IMR-90 (cell line): ENCODE measurements around the gene KAZN. TPM values are rescaled to one million over a fixed set of nuclear protein-coding genes. Genes with fewer than 3 reads are reported as not detected.

Experiments used
- ATAC-seq: fragments of 200-7000 bp; cut with Tn5 transposase; 2 replicates; pipeline ENCODE4 v1.9.1; 2020; ENCODE audit warnings: low read depth, mild to moderate bottlenecking, moderate library complexity
- BruUV-seq: library from RNA; stranded (reverse); fragments of 400-500 nt; replicated peaks from 2 replicates; lab custom pipeline; 2021; lab: Mats Ljungman, UMichigan
- CTCF ChIA-PET: fragments of 300-600 bp; formaldehyde crosslinking; extraction: SDS; loops from one replicate; lab custom pipeline; 2021; ENCODE audit warnings: antibody characterized with exemption; lab: Yijun Ruan, JAX
- POLR2A ChIA-PET: fragments of 300-600 bp; sonication (Branson Sonifier 250); formaldehyde crosslinking; loops from one replicate; lab custom pipeline; 2022; ENCODE audit warnings: antibody characterized with exemption; ENCODE audit not compliant: unreplicated experiment; lab: Charles Lee
- DNase-seq: peaks from one replicate; pipeline ENCODE4 v3.0.0; 2013
- H2AFZ ChIP-seq: replicated peaks from 2 replicates; pipeline ENCODE3; 2013; ENCODE audit warnings: low read length, mild to moderate bottlenecking; ENCODE audit not compliant: poor library complexity
- H2AK5ac ChIP-seq: 2 replicates; pipeline ENCODE4 v1.6.1; 2013; ENCODE audit warnings: low read depth, low read length, inconsistent platforms
- H2AK9ac ChIP-seq: replicated peaks from 2 replicates; pipeline ENCODE3; 2013; ENCODE audit warnings: mild to moderate bottlenecking, low read depth, low read length, moderate library complexity; ENCODE audit not compliant: poor library complexity
- H2BK120ac ChIP-seq: 2 replicates; pipeline ENCODE4 v1.6.1; 2013; ENCODE audit warnings: low read depth, low read length, inconsistent platforms
- H2BK15ac ChIP-seq: 3 replicates; pipeline ENCODE4 v1.6.1; 2013; ENCODE audit warnings: low read depth, low read length, inconsistent platforms
- H2BK20ac ChIP-seq: 2 replicates; pipeline ENCODE4 v1.6.1; 2013; ENCODE audit warnings: low read depth, mild to moderate bottlenecking, inconsistent platforms, low read length, moderate library complexity
- H2BK5ac ChIP-seq: 2 replicates; pipeline ENCODE4 v1.6.1; 2013; ENCODE audit warnings: mild to moderate bottlenecking, low read depth, low read length, inconsistent platforms; ENCODE audit not compliant: poor library complexity, severe bottlenecking
- H3K14ac ChIP-seq: replicated peaks from 2 replicates; pipeline ENCODE4 v1.6.1; 2013; ENCODE audit warnings: low read depth, low read length, inconsistent platforms
- H3K18ac ChIP-seq: 2 replicates; pipeline ENCODE4 v1.6.1; 2013; ENCODE audit warnings: low read depth, low read length, control low read depth
- H3K23ac ChIP-seq: 2 replicates; pipeline ENCODE4 v1.6.1; 2013; ENCODE audit warnings: low read depth, low read length, inconsistent platforms
- H3K27ac ChIP-seq: 2 replicates; pipeline ENCODE4 v1.5.1; 2013; ENCODE audit warnings: mild to moderate bottlenecking, control low read depth, low read length; ENCODE audit not compliant: insufficient read depth
- H3K27me3 ChIP-seq: 2 replicates; pipeline ENCODE4 v1.6.1; 2013; ENCODE audit warnings: low read length; ENCODE audit not compliant: control insufficient read depth, insufficient read depth
- H3K36me3 ChIP-seq: 2 replicates; pipeline ENCODE4 v1.6.1; 2013; ENCODE audit warnings: low read length, mixed read lengths; ENCODE audit not compliant: control insufficient read depth, insufficient read depth
- H3K4ac ChIP-seq: 2 replicates; pipeline ENCODE4 v1.6.1; 2013; ENCODE audit warnings: low read depth, low read length, inconsistent platforms
- H3K4me1 ChIP-seq: 2 replicates; pipeline ENCODE4 v1.6.1; 2013; ENCODE audit warnings: low read length, mixed read lengths; ENCODE audit not compliant: control insufficient read depth, insufficient read depth
- H3K4me2 ChIP-seq: 2 replicates; pipeline ENCODE4 v1.6.1; 2013; ENCODE audit warnings: low read depth, mild to moderate bottlenecking, control low read depth, low read length, moderate library complexity
- H3K4me3 ChIP-seq: 2 replicates; pipeline ENCODE4 v1.5.1; 2013; ENCODE audit warnings: low read depth, mild to moderate bottlenecking, control low read depth, low read length, moderate library complexity; ENCODE audit not compliant: insufficient read depth
- H3K56ac ChIP-seq: 2 replicates; pipeline ENCODE4 v1.6.1; 2013; ENCODE audit warnings: low read length, inconsistent platforms; ENCODE audit not compliant: insufficient read depth; ENCODE audit errors: extremely low read depth
- H3K79me1 ChIP-seq, 2 experiments: 2 replicates each; pipeline ENCODE4 v1.6.1; 2013; ENCODE audit warnings: low read length in 2 of 2, inconsistent platforms in 1 of 2, low read depth in 1 of 2
- H3K9ac ChIP-seq: 2 replicates; pipeline ENCODE4 v1.6.1; 2013; ENCODE audit warnings: low read depth, low read length, control low read depth
- H3K9me1 ChIP-seq: 2 replicates; pipeline ENCODE4 v1.6.1; 2013; ENCODE audit warnings: low read length, inconsistent platforms; ENCODE audit not compliant: insufficient read depth
- H3K9me3 ChIP-seq: 2 replicates; pipeline ENCODE4 v1.6.1; 2013; ENCODE audit warnings: low read length; ENCODE audit not compliant: control insufficient read depth, insufficient read depth
- H4K20me1 ChIP-seq: 2 replicates; pipeline ENCODE4 v1.6.1; 2013; ENCODE audit warnings: low read length, inconsistent platforms; ENCODE audit not compliant: insufficient read depth
- H4K5ac ChIP-seq: 2 replicates; pipeline ENCODE4 v1.6.1; 2013; ENCODE audit warnings: mild to moderate bottlenecking, low read depth, low read length, control low read depth
- H4K8ac ChIP-seq, 2 experiments: 2 replicates each; pipeline ENCODE4 v1.6.1; 2013; ENCODE audit warnings: low read depth in 2 of 2, low read length in 2 of 2, control low read depth in 1 of 2, inconsistent platforms in 1 of 2
- H4K91ac ChIP-seq: 2 replicates; pipeline ENCODE4 v1.6.1; 2013; ENCODE audit warnings: low read depth, low read length, inconsistent platforms; ENCODE audit not compliant: insufficient read depth
- BHLHE40 ChIP-seq: fragments of 150-350 bp; IDR thresholded peaks from 2 replicates; pipeline ENCODE4 v1.6.1; 2016; ENCODE audit warnings: mild to moderate bottlenecking, low read depth, low read length
- CEBPB ChIP-seq: IDR thresholded peaks from 2 replicates; pipeline ENCODE4 v1.6.1; 2012; ENCODE audit warnings: low read depth, low read length, improper control_type of control experiment
- CHD1 ChIP-seq: IDR thresholded peaks from 2 replicates; pipeline ENCODE4 v1.6.1; 2012; ENCODE audit warnings: low read depth, low read length, improper control_type of control experiment
- FOS ChIP-seq: fragments of 150-350 bp; IDR thresholded peaks from 2 replicates; pipeline ENCODE4 v1.6.1; 2016; ENCODE audit warnings: low read depth, low read length
- MAFK ChIP-seq: IDR thresholded peaks from 2 replicates; pipeline ENCODE4 v1.6.1; 2012; ENCODE audit warnings: low read depth, low read length, improper control_type of control experiment
- MAZ ChIP-seq: IDR thresholded peaks from 2 replicates; pipeline ENCODE4 v1.6.1; 2012; ENCODE audit warnings: low read depth, mild to moderate bottlenecking, low read length, improper control_type of control experiment, moderate library complexity, borderline replicate concordance
- MXI1 ChIP-seq: IDR thresholded peaks from 2 replicates; pipeline ENCODE4 v1.6.1; 2012; ENCODE audit warnings: low read depth, mild to moderate bottlenecking, low read length, moderate library complexity, borderline replicate concordance
- NFE2L2 ChIP-seq: fragments of 150-350 bp; IDR thresholded peaks from 2 replicates; pipeline ENCODE4 v1.6.1; 2016; ENCODE audit warnings: low read depth, mild to moderate bottlenecking, low read length
- POLR2A ChIP-seq: IDR thresholded peaks from 2 replicates; pipeline ENCODE4 v1.6.1; 2012; ENCODE audit warnings: mild to moderate bottlenecking, low read depth, low read length
- RAD21 ChIP-seq: IDR thresholded peaks from 2 replicates; pipeline ENCODE4 v1.6.1; 2012; ENCODE audit warnings: low read length, improper control_type of control experiment
- RCOR1 ChIP-seq: IDR thresholded peaks from 2 replicates; pipeline ENCODE4 v1.6.1; 2012; ENCODE audit warnings: mild to moderate bottlenecking, low read length, improper control_type of control experiment; ENCODE audit not compliant: insufficient replicate concordance
- RFX5 ChIP-seq: IDR thresholded peaks from 2 replicates; pipeline ENCODE4 v1.8.0; 2012; ENCODE audit warnings: low read depth, mild to moderate bottlenecking, low read length, moderate library complexity
- SMC3 ChIP-seq: fragments of 150-350 bp; IDR thresholded peaks from 2 replicates; pipeline ENCODE4 v1.6.1; 2016; ENCODE audit warnings: low read depth, mild to moderate bottlenecking, antibody characterized with exemption, low read length, moderate library complexity
- WGBS, 2 experiments: methylation state at CpG; one replicate each; pipeline versions ENCODE4 v1.1.5 to v1.1.7; 2013; ENCODE audit warnings: missing lambda C conversion rate in 2 of 2; ENCODE audit not compliant: insufficient read length in 1 of 2; ENCODE audit errors: extremely low coverage in 2 of 2; 5-methylcytosine and 5-hydroxymethylcytosine counted together
- dilution Hi-C: fragments of 300-500 bp; cut with HindIII; formaldehyde crosslinking; loops from one replicate; pipeline ENCODE4 v1.14.3; 2018; ENCODE audit warnings: low sequenced_read_pairs; ENCODE audit not compliant: unreplicated experiment
- in situ Hi-C: fragments of 300-500 bp; cut with MboI; formaldehyde crosslinking; loops from 3 replicates; pipeline ENCODE4 v1.14.3; 2019; ENCODE audit warnings: low sequenced_read_pairs, inconsistent platforms, mixed read lengths
- intact Hi-C: fragments of 100-400 bp; cut with micrococcal nuclease; formaldehyde crosslinking; loops from 2 replicates; pipeline ENCODE4 v1.10.0; 2022
- polyA plus RNA-seq, 3 experiments: library from polyadenylated mRNA; depleted of rRNA; stranded (reverse); fragments of >200 nt; gene quantifications; 2 replicates each; pipeline ENCODE4 v1.2.3, GENCODE V29; 2012; ENCODE audit warnings: low replicate concordance in 1 of 3
- total RNA-seq: library from RNA; depleted of rRNA; stranded (reverse); fragments of >200 nt; gene quantifications from 2 replicates; pipeline ENCODE4 v1.2.3, GENCODE V29; 2012
- TF ChIP-seq, protein P1 (sequence below): conservative IDR thresholded peaks from 2 replicates; pipeline ENCODE4 v1.5.1; 2012; ENCODE audit warnings: mild to moderate bottlenecking, low read depth, low read length, improper control_type of control experiment
- TF ChIP-seq, protein P2 (sequence below): fragments of 150-350 bp; IDR thresholded peaks from 2 replicates; pipeline ENCODE4 v1.6.1; 2016; ENCODE audit warnings: low read depth, mild to moderate bottlenecking, low read length, moderate library complexity, borderline replicate concordance
- TF ChIP-seq, protein P3 (sequence below): fragments of 150-350 bp; IDR thresholded peaks from 2 replicates; pipeline ENCODE4 v1.6.1; 2017; ENCODE audit warnings: mild to moderate bottlenecking, antibody characterized with exemption, low read length, low read depth

Gene KAZN
- total and polyA plus RNA-seq, 2 of the 4 experiments (the other 2 are of a cell fraction): 5.2 to 10.5 TPM

DNA sequence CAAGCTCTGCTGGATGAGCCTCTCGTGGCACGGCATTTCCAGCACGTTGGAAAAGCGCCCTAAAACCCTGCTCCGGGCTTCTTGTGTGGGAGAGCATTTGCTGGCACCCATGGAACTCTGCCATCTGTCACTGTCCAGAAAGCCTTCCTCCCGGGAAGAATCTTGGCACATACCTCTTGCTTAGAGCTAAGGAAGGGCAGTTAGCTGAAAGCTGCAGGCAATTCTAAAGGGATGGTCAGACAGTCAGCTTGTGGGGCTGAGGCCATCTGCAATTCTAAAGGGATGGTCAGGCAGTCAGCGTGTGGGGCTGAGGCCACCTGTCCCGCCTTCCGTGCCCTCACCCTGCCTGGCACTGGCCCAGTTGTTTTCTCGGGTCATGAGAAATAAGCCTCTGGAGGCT lies 416.0 kb downstream of the KAZN start:
- peaks cover 14% of the 10 kb centered on the region for H4K20me1 ChIP-seq
- peaks cover 20 to 35% of the 10 kb centered on the region in 2 experiments for H3K79me1 ChIP-seq
- no peaks in the 10 kb centered on the region for H3K36me3 ChIP-seq
- no peak overlapping the region for H3K9ac ChIP-seq
- H4K91ac ChIP-seq: no peak overlapping the region
- no peak overlapping the region for H4K8ac ChIP-seq
- CTCF ChIA-PET: interaction anchor here (0.8 kb wide), 1 partner anchor 29 kb away, joined by 8 read pairs; no protein-coding TSS in a partner anchor
- intact Hi-C loops: no loop called here
- no peak overlapping the region for H2BK20ac ChIP-seq
- no peak overlapping the region for H2BK5ac ChIP-seq
- no peak overlapping the region for H2BK120ac ChIP-seq
- H3K56ac ChIP-seq: no peak overlapping the region
- no peak overlapping the region for H2AK5ac ChIP-seq
- BruUV-seq: no TSS peak
- ATAC-seq (peak; percentile 53), DNase-seq (peak; percentile 30)
- no peak overlapping the region for H4K5ac ChIP-seq
- H3K4me2 ChIP-seq: no peak overlapping the region
- peaks cover 2% of the 10 kb centered on the region for H3K4me1 ChIP-seq
- WGBS, 2 experiments: 46% methylated on average over 5 of the region's 10 CpGs; no CpG with 5 or more reads in 1 of the 2 experiments
- no peak overlapping the region for H2BK15ac ChIP-seq
- no peaks in the 10 kb centered on the region for H3K9me3 ChIP-seq
- no peak overlapping the region for H2AFZ ChIP-seq
- POLR2A ChIA-PET: no interaction called here
- in situ Hi-C loops: no loop called here
- H3K23ac ChIP-seq: no peak overlapping the region
- no peak overlapping the region for H3K18ac ChIP-seq
- dilution Hi-C loops: no loop called here
- no peaks in the 10 kb centered on the region; the same call in 1 of the 2 replicates for H3K9me1 ChIP-seq
- no peak overlapping the region for H3K14ac ChIP-seq
- no peak overlapping the region for H3K4me3 ChIP-seq
- H3K27ac ChIP-seq: no peak overlapping the region
- H2AK9ac ChIP-seq: no peak overlapping the region
- TF ChIP-seq SMC3 (no peak), POLR2A (no peak), RCOR1 (no peak), MAZ (no peak), MXI1 (no peak), CEBPB (no peak), NFE2L2 (no peak), FOS (no peak), RAD21 (no peak), BHLHE40 (no peak), MAFK (no peak), RFX5 (no peak), CHD1 (no peak)
- TF ChIP-seq, protein P1, sequence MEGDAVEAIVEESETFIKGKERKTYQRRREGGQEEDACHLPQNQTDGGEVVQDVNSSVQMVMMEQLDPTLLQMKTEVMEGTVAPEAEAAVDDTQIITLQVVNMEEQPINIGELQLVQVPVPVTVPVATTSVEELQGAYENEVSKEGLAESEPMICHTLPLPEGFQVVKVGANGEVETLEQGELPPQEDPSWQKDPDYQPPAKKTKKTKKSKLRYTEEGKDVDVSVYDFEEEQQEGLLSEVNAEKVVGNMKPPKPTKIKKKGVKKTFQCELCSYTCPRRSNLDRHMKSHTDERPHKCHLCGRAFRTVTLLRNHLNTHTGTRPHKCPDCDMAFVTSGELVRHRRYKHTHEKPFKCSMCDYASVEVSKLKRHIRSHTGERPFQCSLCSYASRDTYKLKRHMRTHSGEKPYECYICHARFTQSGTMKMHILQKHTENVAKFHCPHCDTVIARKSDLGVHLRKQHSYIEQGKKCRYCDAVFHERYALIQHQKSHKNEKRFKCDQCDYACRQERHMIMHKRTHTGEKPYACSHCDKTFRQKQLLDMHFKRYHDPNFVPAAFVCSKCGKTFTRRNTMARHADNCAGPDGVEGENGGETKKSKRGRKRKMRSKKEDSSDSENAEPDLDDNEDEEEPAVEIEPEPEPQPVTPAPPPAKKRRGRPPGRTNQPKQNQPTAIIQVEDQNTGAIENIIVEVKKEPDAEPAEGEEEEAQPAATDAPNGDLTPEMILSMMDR: no peak
- TF ChIP-seq, protein P2, sequence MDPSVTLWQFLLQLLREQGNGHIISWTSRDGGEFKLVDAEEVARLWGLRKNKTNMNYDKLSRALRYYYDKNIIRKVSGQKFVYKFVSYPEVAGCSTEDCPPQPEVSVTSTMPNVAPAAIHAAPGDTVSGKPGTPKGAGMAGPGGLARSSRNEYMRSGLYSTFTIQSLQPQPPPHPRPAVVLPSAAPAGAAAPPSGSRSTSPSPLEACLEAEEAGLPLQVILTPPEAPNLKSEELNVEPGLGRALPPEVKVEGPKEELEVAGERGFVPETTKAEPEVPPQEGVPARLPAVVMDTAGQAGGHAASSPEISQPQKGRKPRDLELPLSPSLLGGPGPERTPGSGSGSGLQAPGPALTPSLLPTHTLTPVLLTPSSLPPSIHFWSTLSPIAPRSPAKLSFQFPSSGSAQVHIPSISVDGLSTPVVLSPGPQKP: no peak
- TF ChIP-seq, protein P3, sequence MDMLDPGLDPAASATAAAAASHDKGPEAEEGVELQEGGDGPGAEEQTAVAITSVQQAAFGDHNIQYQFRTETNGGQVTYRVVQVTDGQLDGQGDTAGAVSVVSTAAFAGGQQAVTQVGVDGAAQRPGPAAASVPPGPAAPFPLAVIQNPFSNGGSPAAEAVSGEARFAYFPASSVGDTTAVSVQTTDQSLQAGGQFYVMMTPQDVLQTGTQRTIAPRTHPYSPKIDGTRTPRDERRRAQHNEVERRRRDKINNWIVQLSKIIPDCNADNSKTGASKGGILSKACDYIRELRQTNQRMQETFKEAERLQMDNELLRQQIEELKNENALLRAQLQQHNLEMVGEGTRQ: no peak
- H3K4ac ChIP-seq: no peak overlapping the region
- no peaks in the 10 kb centered on the region for H3K27me3 ChIP-seq
